Thymus (tissue), 11 donors: ENCODE measurements around the gene KMO. TPM values are rescaled to one million over a fixed set of nuclear protein-coding genes. Genes with fewer than 3 reads are reported as not detected.

Experiments used
- DNase-seq, 9 donors: peaks; one replicate each; pipeline ENCODE4 v3.0.0-alpha.2; 2013; ENCODE audit warnings: low spot score in 9 of 9, low read depth in 6 of 9, missing footprints in 1 of 9
- H3K27ac ChIP-seq, 2 donors: one replicate each; pipeline ENCODE4 v1.5.1; 2013; ENCODE audit warnings: control low read depth in 1 of 2, low read depth in 1 of 2, low read length in 1 of 2, mild to moderate bottlenecking in 1 of 2, moderate library complexity in 1 of 2
- H3K27me3 ChIP-seq, 2 donors: one replicate each; pipeline ENCODE4 v1.5.1; 2013; ENCODE audit warnings: low read length in 1 of 2; ENCODE audit not compliant: control insufficient read depth in 2 of 2, insufficient read depth in 1 of 2
- H3K36me3 ChIP-seq, 2 donors: one replicate each; pipeline ENCODE4 v1.5.1; 2013; ENCODE audit warnings: low read length in 1 of 2, mild to moderate bottlenecking in 1 of 2, moderate library complexity in 1 of 2; ENCODE audit not compliant: control insufficient read depth in 2 of 2, insufficient read depth in 2 of 2
- H3K4me1 ChIP-seq, 2 donors: one replicate each; pipeline ENCODE4 v1.5.1; 2013; ENCODE audit warnings: low read length in 2 of 2; ENCODE audit not compliant: control insufficient read depth in 2 of 2, insufficient read depth in 2 of 2
- H3K4me3 ChIP-seq, 2 donors: one replicate each; pipeline ENCODE4 v1.5.1; 2013; ENCODE audit warnings: low read length in 2 of 2, control low read depth in 1 of 2, mild to moderate bottlenecking in 1 of 2
- H3K9me3 ChIP-seq, 2 donors: one replicate each; pipeline ENCODE4 v1.5.1; 2013; ENCODE audit warnings: low read length in 1 of 2, mild to moderate bottlenecking in 1 of 2; ENCODE audit not compliant: control insufficient read depth in 2 of 2, insufficient read depth in 1 of 2
- WGBS: extraction: QIAGEN DNeasy Blood & Tissue Kit; methylation state at CpG from one replicate; pipeline ENCODE4 v1.1.7; 2013; 5-methylcytosine and 5-hydroxymethylcytosine counted together
- polyA plus RNA-seq: library from polyadenylated mRNA; stranded (reverse); fragments of 200-250 nt; gene quantifications from one replicate; pipeline ENCODE4 v1.2.3, GENCODE V29; 2013
- total RNA-seq: library from RNA; stranded (reverse); fragments of 120-200 nt; gene quantifications from one replicate; pipeline ENCODE4 v1.2.4, GENCODE V29; 2013
- donor health status: healthy.

KMO gene
- total and polyA plus RNA-seq, 2 donors = 0.94 to 3.0 TPM

GRCh38 chr1:241513378-241513777, 18.8 kb upstream of the KMO start:
- no peak for DNase-seq
- Histone ChIP-seq H3K9me3 (no peaks in the 10 kb centered on the region), H3K27me3 (no peaks in the 10 kb centered on the region), H3K27ac (no peak overlapping the region), H3K36me3 (peaks cover 3 to 46% of the 10 kb centered on the region in 2 donors), H3K4me1 (peaks cover 1 to 3% of the 10 kb centered on the region in 2 donors), H3K4me3 (no peak overlapping the region)
- 98% methylated on average over 5 of the region's 5 CpGs for WGBS

- H3K27ac ChIP-seq = peak overlapping the region; percentile 45 to 81
- peaks cover 0 to 7% of the 10 kb centered on the region in 2 donors for H3K36me3 ChIP-seq
- peaks cover 4 to 8% of the 10 kb centered on the region in 2 donors for H3K27me3 ChIP-seq
- peaks cover 2 to 3% of the 10 kb centered on the region in 2 donors for H3K4me1 ChIP-seq
- DNase-seq = peak in 5 of 9 donors; percentile 20 to 62 (median 33)
- H3K9me3 ChIP-seq = no peaks in the 10 kb centered on the region
- 8% methylated on average over 28 of the region's 28 CpGs for WGBS
- peak overlapping the region; percentile 57 to 64 for H3K4me3 ChIP-seq
Observed at GRCh38 chr1:241518476-241519307, 13.5 kb upstream of the KMO start.

GRCh38 chr1:241519308-241520079, 12.7 kb upstream of the KMO start, which contains the start of gene FH:
Gene FH (minus strand): TSS chr1:241519755. CDS start chr1:241519722, 33 bp downstream.
- Histone ChIP-seq H3K27me3 (peaks cover 4 to 13% of the 10 kb centered on the region in 2 donors), H3K36me3 (peaks cover 0 to 5% of the 10 kb centered on the region in 2 donors), H3K4me3 (peak within 1 kb of the TSS; percentile 57 to 64), H3K9me3 (no peaks in the 10 kb centered on the region), H3K4me1 (peaks cover 2 to 3% of the 10 kb centered on the region in 2 donors), H3K27ac (peak within 1 kb of the TSS; percentile 70 to 81)
- under 1% methylated on average over 70 of the region's 70 CpGs for WGBS
- DNase-seq = peak; percentile 85 to 98 (median 94)

GRCh38 chr1:241520080-241520465, 12.1 kb upstream of the KMO start:
- Histone ChIP-seq H3K4me3 (peak overlapping the region; percentile 57 to 64), H3K27ac (no peak overlapping the region), H3K4me1 (peaks cover 1 to 2% of the 10 kb centered on the region in 2 donors), H3K36me3 (peaks cover 0 to 5% of the 10 kb centered on the region in 2 donors), H3K9me3 (no peaks in the 10 kb centered on the region), H3K27me3 (peaks cover 4 to 13% of the 10 kb centered on the region in 2 donors)
- no peak for DNase-seq
- 9% methylated on average over 6 of the region's 6 CpGs for WGBS

- WGBS = 95% methylated on average over 2 of the region's 2 CpGs
- Histone ChIP-seq H3K4me3 (no peak overlapping the region), H3K27me3 (peaks cover 4 to 13% of the 10 kb centered on the region in 2 donors), H3K4me1 (peaks cover 0 to 2% of the 10 kb centered on the region in 2 donors), H3K9me3 (no peaks in the 10 kb centered on the region), H3K27ac (no peak overlapping the region), H3K36me3 (peaks cover 0 to 2% of the 10 kb centered on the region in 2 donors)
- no peak for DNase-seq
Observed at GRCh38 chr1:241521718-241522117, 10.5 kb upstream of the KMO start.

GRCh38 chr1:241525026-241525425, 7.2 kb upstream of the KMO start:
- WGBS = 94% methylated on average over 3 of the region's 3 CpGs

GRCh38 chr1:241527146-241527545, 5.0 kb upstream of the KMO start:
- H3K4me3 ChIP-seq = no peak overlapping the region
- no peaks in the 10 kb centered on the region for H3K36me3 ChIP-seq
- 97% methylated on average over 3 of the region's 3 CpGs for WGBS
- no peak overlapping the region for H3K27ac ChIP-seq
- no peaks in the 10 kb centered on the region for H3K4me1 ChIP-seq
- H3K9me3 ChIP-seq = no peaks in the 10 kb centered on the region
- DNase-seq = no peak
- H3K27me3 ChIP-seq = peaks cover 2 to 12% of the 10 kb centered on the region in 2 donors

More at GRCh38 chr1:241525026-241525425, 7.2 kb upstream of the KMO start:
- no peaks in the 10 kb centered on the region for H3K4me1 ChIP-seq
- no peak overlapping the region for H3K4me3 ChIP-seq
- no peak for DNase-seq
- no peak overlapping the region for H3K27ac ChIP-seq
- H3K9me3 ChIP-seq = no peaks in the 10 kb centered on the region
- H3K27me3 ChIP-seq = peaks cover 4 to 15% of the 10 kb centered on the region in 2 donors
- no peaks in the 10 kb centered on the region for H3K36me3 ChIP-seq

- peaks cover 0 to 2% of the 10 kb centered on the region in 2 donors for H3K27me3 ChIP-seq
- peak in 7 of 9 donors; percentile 46 to 80 (median 62) for DNase-seq
- no peaks in the 10 kb centered on the region for H3K36me3 ChIP-seq
- peak overlapping the region in 1 of 2 donors; percentile 62 for H3K27ac ChIP-seq
- peak overlapping the region; percentile 51 for H3K4me3 ChIP-seq
- WGBS = 1% methylated on average over 11 of the region's 11 CpGs
- no peaks in the 10 kb centered on the region for H3K9me3 ChIP-seq
- no peaks in the 10 kb centered on the region for H3K4me1 ChIP-seq
Observed at GRCh38 chr1:241531195-241532161, 700 bp upstream of the KMO start.
